Muscle of back (tissue), 11 donors: ENCODE measurements around the gene C12orf75. TPM values are rescaled to one million over a fixed set of nuclear protein-coding genes. Genes with fewer than 3 reads are reported as not detected.
"Not testable (repeated sequence)": the region's sequence is repeated elsewhere in the genome, so short reads cannot be mapped to it uniquely, and the experiment has no call there.

ENCODE experiments used
- DNase-seq, 3 donors: peaks; one replicate each; pipeline versions ENCODE4 v3.0.0 to v3.0.0-alpha.2; 2013
- polyA plus RNA-seq, 10 donors: library from polyadenylated mRNA; unstranded; fragments of 120-200 nt; gene quantifications; one replicate each; pipeline ENCODE4 v1.2.1, GENCODE V29; 2013; ENCODE audit not compliant: insufficient read length in 10 of 10

The C12orf75 gene
- polyA plus RNA-seq, 10 donors = 5.1 to 17.0 (median 8.0) TPM

GRCh38 chr12:105369014-105369413 is 38.5 kb downstream of the C12orf75 start:
- DNase-seq = peak in 1 of 3 donors; percentile 33

DNA sequence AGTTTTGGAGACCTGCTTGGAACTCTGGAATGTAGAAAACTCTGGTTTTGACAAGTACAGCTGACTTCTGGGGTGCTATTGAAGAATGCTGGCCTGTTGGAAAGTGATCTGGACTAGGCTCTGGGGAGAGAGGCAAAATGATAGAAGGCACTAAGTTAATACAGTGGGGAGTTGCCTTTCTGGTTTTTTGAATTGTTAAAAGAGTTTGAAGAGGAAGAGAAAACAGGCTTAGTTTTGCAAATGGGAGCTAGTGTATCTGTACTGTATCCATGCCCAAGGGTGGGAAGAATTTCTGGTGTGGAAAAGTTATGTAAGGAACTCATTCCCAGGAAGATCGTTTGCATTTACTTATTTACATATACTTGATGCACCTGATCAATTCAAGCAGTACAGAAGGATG is 43.8 kb downstream of the C12orf75 start:
- DNase-seq = no peak

DNA sequence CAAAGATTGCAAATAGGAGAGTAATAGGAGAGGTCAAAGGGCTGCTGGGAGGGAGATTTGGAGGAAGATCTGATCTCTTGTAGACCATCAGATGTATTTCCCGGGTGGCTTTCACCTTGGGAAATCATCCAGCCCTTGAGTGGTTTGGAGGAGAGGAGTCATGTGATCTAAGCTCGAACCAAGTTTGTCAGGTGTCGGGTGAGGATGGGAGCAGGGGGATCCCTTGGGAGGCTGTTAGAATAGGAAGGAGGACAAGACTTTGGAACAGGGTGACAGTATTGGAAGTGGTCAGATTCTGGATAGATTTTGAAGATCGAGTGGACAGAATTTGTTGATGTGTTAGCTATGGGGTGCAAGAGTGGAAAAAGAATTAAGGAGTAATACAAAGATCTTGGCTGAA is 46.6 kb downstream of the C12orf75 start:
- DNase-seq = no peak

- DNase-seq = no peak
Observed at GRCh38 chr12:105378911-105379310, 48.4 kb downstream of the C12orf75 start.

DNA sequence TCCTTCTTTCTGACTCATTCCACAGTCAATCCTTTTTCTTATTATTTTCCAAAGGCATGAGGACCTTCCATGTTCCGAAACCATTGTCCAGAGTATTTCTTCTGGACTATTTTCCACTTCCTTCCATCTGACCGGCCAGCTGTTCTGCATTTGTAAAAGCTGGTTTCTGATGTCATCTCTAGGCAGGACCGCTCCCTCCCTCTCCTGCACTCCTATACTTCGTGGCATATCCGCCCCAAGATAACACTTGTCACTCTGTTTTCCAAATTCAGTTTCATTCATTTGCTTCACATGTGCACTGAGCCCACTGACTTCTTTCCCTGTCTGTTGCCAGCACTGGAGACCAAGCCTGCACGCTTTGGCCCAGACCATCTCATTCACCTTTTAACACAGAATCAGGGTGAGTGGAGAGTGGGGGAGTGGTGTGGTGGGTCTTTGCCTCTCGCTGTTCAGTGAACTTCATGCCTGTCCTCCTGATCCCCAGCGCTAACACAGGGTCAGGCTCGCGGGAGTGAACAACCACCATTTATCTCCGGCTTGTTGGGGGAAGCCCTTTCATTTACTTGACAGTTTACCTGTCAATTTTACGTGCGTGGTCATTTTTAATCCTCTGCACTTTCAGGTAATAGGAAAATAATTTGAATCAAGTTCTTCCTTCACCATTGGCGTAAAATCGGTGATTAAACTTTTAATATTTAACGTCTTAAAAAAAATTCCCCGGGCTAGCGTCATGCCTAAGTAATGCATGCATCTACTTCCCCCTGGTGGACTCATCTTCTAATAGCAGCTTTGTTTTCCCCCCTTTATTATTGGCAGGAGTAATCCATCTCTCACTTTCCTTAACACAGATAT is 52.5 kb downstream of the C12orf75 start:
- peak; percentile 69 to 86 (median 74) for DNase-seq

- DNase-seq = no peak
Observed at GRCh38 chr12:105384220-105384619, 53.7 kb downstream of the C12orf75 start.

GRCh38 chr12:105384916-105385535 is 54.5 kb downstream of the C12orf75 start:
- peak in 1 of 3 donors; percentile 28 for DNase-seq

DNA sequence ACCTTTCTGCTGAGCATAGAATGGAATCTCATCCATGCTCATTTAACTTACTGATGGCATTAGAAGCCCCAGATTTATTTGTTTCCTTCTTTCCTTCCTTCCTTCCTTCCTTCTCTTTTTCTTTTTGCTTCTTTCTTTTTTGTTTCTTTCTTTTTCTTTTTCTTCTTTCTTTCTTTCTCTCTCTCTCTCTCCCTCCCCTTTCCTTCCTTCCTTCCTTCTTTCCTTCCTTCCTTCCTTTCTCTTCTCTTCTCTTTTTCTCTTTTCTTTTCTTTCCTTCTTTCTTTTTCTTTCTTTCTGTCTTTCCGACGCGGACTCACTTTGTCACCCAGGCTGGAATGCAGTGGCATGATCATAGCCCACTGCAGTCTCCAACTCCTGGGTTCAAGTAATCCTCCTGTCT is 55.9 kb downstream of the C12orf75 start:
- no peak for DNase-seq

DNA sequence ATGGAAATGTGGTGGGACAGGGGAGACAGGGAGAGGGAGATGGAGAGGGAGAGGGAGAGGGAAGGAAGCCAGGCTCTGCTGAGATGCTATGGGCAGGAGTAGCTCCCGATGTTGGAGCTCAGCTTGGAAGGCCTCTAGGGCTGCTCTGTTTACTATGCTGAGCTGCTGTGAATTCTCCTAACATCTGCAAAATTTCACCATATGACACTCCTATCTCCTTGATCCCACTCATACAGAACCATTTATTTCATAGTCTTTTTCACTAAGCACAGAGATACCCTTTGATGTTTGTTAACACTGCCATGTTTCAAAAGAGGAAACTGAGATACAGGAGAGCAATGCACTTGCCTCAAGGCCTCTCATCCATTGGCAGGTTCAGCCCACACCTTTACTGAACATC is 60.7 kb downstream of the C12orf75 start:
- DNase-seq = no peak

DNA sequence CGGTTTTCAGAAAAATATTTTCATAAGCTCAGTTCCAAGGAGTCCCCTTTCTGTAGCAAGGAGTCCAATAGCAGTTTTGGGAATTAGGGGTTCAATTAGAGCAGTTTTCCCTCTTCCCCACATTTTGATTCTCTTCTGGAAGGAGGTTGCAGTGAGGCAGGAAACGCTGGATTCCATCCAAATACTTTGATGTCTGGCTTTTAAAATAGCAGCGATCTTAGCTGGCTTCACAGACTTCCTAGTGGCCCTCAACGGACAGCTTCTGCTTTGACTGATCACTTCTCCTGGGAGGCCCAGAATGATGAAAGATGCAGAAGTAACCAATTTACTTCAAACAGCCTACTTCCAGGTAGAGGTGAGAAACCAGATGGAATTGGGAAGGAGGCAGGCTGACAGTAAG is 63.1 kb downstream of the C12orf75 start:
- peak in 2 of 3 donors; percentile 47 to 66 for DNase-seq

DNA sequence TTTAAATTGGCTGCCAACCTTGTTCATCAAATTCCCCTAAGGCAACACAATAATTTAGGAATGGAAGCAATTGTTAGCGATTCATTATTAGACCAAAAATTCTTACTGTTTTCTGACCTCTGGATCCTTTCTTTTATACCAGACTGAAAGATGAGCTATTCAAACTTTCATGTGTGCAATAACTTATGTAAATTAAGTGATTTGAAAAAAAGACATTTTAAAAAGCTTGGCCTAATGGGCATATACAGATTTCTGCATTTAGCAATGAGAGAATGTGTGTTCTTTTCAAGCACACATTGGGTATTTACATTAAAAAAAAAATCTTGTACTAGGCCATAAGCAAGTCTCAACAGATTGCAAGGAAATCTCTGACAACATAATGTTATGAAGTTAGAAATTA is 65.5 kb downstream of the C12orf75 start:
- DNase-seq = no peak

- DNase-seq = no peak
Observed at GRCh38 chr12:105396983-105397382, 66.5 kb downstream of the C12orf75 start.

- no peak for DNase-seq
Observed at GRCh38 chr12:105398930-105399329, 68.4 kb downstream of the C12orf75 start.

DNA sequence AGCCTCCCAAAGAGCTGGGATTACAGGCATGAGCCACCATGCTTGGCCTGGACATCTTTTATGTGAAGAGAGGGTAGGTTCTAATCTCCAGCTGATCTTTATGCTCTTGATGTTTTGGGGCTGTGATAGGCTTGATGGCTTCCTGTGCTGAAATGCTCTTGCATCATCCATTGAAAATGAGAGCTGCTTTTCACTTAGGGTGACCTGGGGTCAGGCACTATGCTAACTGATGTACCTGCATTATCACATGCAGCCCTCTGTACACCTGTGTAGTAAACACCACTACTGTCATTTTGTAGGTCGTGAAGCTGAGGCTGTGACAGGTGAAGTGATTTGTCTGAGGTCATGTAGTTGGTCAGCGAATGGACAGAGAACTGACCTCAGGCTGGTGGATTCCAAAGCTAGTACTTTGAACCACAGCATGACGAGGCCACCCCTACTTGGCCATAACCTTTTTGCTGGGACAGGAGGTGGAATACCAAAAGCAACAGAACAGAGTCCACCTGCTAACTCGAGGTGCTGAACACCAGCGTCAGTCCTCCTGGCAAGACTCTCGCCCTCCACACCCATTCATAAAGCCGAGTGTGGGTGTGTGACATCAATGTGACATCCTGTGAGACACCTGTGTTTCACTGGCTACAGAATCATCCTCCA is 69.1 kb downstream of the C12orf75 start:
- no peak for DNase-seq

DNA sequence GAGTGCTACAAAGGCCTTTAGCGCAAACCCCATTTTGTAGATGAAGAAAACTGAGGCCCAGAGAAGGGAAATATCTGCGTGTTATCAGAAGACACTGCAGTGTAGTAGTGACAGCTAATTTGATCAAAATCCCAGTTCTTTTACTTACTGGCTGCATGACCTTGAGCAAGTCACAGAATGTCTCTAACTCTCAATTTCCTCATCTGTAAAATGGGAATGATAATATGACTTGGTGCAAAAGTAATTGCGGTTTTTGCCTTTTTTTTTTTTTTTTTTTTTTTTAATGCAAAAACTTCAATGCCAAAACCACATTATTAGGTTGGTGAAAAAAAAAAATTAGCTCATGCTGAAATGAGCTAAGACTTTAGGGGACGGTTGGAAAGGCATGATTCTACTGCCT is 69.7 kb downstream of the C12orf75 start:
- no peak for DNase-seq

DNA sequence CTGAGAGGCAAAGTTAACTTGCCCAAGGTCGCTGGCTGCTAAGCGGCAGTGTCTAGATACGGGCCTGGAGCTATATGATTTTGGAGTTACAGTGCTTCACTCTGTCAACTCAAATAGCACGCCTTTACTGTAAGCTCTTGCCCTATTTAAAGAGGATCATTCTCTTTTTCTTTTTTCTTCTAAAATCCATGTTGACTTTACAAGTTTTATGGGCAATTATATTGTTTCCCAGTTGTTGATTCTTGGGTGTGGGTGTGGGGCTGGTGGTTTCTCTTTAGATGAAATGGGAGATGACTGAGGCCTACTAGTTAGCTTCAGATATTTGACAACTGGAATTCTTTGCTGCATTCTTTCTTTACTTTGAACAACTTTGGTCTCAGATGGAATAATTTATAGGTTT is 70.7 kb downstream of the C12orf75 start:
- DNase-seq = no peak

- DNase-seq = no peak
Observed at GRCh38 chr12:105402366-105402765, 71.9 kb downstream of the C12orf75 start.

DNA sequence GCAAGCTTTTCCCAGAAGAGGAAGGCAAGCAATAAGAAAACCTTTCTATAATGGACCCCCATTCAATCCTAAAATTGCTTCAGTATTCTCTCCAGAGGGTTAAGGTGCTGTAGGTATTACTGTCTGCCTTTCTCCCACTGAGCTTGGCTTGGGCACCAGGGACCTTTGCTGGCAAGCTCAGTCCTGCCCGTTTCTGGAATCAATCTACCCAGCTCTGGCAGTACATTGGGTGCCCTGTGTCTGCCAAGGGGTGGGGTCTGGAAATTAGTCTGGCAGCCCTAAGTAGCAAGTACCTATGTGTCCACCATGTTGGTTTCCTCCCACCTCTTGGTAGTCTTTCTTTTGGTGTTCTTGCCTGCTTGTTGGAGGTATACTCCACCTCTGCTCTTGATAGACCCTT is 72.6 kb downstream of the C12orf75 start:
- no peak for DNase-seq

- not testable (repeated sequence) for DNase-seq
Observed at GRCh38 chr12:105404134-105404533, 73.6 kb downstream of the C12orf75 start.

DNA sequence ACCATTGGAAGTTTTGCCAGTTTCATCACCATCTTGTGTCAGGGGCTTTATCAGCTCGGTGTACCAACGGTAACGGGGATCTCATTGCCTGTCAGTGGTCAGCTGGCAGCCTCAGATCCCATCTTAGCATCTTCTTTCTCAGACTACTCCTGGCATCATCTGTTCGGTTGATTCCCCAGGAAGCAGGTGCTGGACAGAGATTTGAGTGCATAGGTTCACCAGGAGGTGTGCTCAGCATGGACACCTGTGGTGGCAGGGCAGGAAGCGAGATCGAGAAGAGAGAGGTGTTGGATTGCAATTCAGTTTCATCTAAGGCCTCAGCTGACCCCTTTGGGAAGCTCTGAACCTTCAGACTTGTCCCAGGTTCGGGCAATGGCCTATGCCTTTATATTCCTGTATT is 76.0 kb downstream of the C12orf75 start:
- no peak for DNase-seq

DNA sequence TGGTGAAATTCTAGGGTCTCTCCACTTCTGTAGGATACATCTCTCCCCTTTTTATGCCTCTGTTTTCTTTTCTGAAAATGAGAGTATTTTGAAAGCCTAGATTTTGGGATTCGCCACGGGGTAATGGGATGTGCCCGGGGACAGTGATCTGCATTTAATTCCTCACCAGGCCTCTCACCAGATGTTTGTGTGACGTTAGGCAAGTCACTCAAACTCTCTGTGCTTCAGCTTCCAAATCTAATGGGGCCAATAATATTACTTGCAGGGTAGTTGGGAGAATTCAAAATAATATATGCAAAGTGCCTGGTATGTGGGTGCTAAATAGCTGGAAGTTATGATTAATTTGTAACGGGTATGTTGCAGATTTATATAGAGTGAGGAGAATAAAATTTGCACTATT is 78.8 kb downstream of the C12orf75 start:
- DNase-seq = no peak

- DNase-seq = peak; percentile 52 to 79 (median 54)
Observed at GRCh38 chr12:105409801-105410471, 79.4 kb downstream of the C12orf75 start.
